ENCODE measurements around the gene WDR20.
"Not testable (repeated sequence)": the region's sequence is repeated elsewhere in the genome, so short reads cannot be mapped to it uniquely, and the experiment has no call there.

Gene WDR20

GRCh38 chr14:102243795-102244194 lies 104.1 kb downstream of the WDR20 start:
- not testable (repeated sequence) for H3K4me3 ChIP-seq (ENCODE audit: insufficient read depth, low read depth, low read length); H3K36me3 ChIP-seq (ENCODE audit: control insufficient read depth, insufficient read depth, low read length); H3K27me3 ChIP-seq (ENCODE audit: control insufficient read depth, insufficient read depth, low read length, poor library complexity, severe bottlenecking); H3K9me3 ChIP-seq (ENCODE audit: control insufficient read depth, low read length); H3K27ac ChIP-seq (ENCODE audit: insufficient read depth, low read depth, low read length, poor library complexity, severe bottlenecking); H3K4me1 ChIP-seq (ENCODE audit: control insufficient read depth, insufficient read depth, low read length)
- 95% methylated on average over 4 of the region's 4 CpGs for WGBS, 2 experiments

GRCh38 chr14:102246071-102246470 lies 106.4 kb downstream of the WDR20 start:
- no peak overlapping the region for H3K27ac ChIP-seq (ENCODE audit: insufficient read depth, low read depth, low read length, poor library complexity, severe bottlenecking)
- H3K4me3 ChIP-seq (ENCODE audit: insufficient read depth, low read depth, low read length): no peak overlapping the region
- no peaks in the 10 kb centered on the region for H3K27me3 ChIP-seq (ENCODE audit: control insufficient read depth, insufficient read depth, low read length, poor library complexity, severe bottlenecking)
- peaks cover 4% of the 10 kb centered on the region for H3K4me1 ChIP-seq (ENCODE audit: control insufficient read depth, insufficient read depth, low read length)
- H3K9me3 ChIP-seq (ENCODE audit: control insufficient read depth, low read length): no peaks in the 10 kb centered on the region
- whole genome bisulfite sequencing, 2 experiments: 82 to 88% methylated on average over 9 of the region's 9 CpGs
- H3K36me3 ChIP-seq (ENCODE audit: control insufficient read depth, insufficient read depth, low read length): no peaks in the 10 kb centered on the region

GRCh38 chr14:102248121-102248520 lies 108.4 kb downstream of the WDR20 start:
- WGBS, 2 experiments: 33% methylated on average over 8 of the region's 8 CpGs
- Histone ChIP-seq H3K36me3 (ENCODE audit: control insufficient read depth, insufficient read depth, low read length) (no peaks in the 10 kb centered on the region), H3K4me3 (ENCODE audit: insufficient read depth, low read depth, low read length) (no peak overlapping the region), H3K27ac (ENCODE audit: insufficient read depth, low read depth, low read length, poor library complexity, severe bottlenecking) (no peak overlapping the region), H3K9me3 (ENCODE audit: control insufficient read depth, low read length) (no peaks in the 10 kb centered on the region), H3K4me1 (ENCODE audit: control insufficient read depth, insufficient read depth, low read length) (peaks cover 4% of the 10 kb centered on the region), H3K27me3 (ENCODE audit: control insufficient read depth, insufficient read depth, low read length, poor library complexity, severe bottlenecking) (no peaks in the 10 kb centered on the region)

GRCh38 chr14:102249041-102249440 lies 109.3 kb downstream of the WDR20 start:
- H3K4me1 ChIP-seq (ENCODE audit: control insufficient read depth, insufficient read depth, low read length): peaks cover 4% of the 10 kb centered on the region
- no peak overlapping the region for H3K27ac ChIP-seq (ENCODE audit: insufficient read depth, low read depth, low read length, poor library complexity, severe bottlenecking)
- WGBS, 2 experiments: 95 to 96% methylated on average over 12 of the region's 12 CpGs
- H3K27me3 ChIP-seq (ENCODE audit: control insufficient read depth, insufficient read depth, low read length, poor library complexity, severe bottlenecking): no peaks in the 10 kb centered on the region
- no peaks in the 10 kb centered on the region for H3K36me3 ChIP-seq (ENCODE audit: control insufficient read depth, insufficient read depth, low read length)
- no peak overlapping the region for H3K4me3 ChIP-seq (ENCODE audit: insufficient read depth, low read depth, low read length)
- no peaks in the 10 kb centered on the region for H3K9me3 ChIP-seq (ENCODE audit: control insufficient read depth, low read length)

GRCh38 chr14:102249981-102250380 lies 110.3 kb downstream of the WDR20 start:
- Histone ChIP-seq H3K27me3 (ENCODE audit: control insufficient read depth, insufficient read depth, low read length, poor library complexity, severe bottlenecking) (no peaks in the 10 kb centered on the region), H3K4me1 (ENCODE audit: control insufficient read depth, insufficient read depth, low read length) (peaks cover 4% of the 10 kb centered on the region)
- 89 to 100% methylated on average over 6 of the region's 6 CpGs for WGBS, 2 experiments

GRCh38 chr14:102250636-102251035 lies 110.9 kb downstream of the WDR20 start:
- Histone ChIP-seq H3K27me3 (ENCODE audit: control insufficient read depth, insufficient read depth, low read length, poor library complexity, severe bottlenecking) (no peaks in the 10 kb centered on the region), H3K27ac (ENCODE audit: insufficient read depth, low read depth, low read length, poor library complexity, severe bottlenecking) (no peak overlapping the region), H3K9me3 (ENCODE audit: control insufficient read depth, low read length) (no peaks in the 10 kb centered on the region), H3K4me3 (ENCODE audit: insufficient read depth, low read depth, low read length) (no peak overlapping the region), H3K4me1 (ENCODE audit: control insufficient read depth, insufficient read depth, low read length) (peaks cover 4% of the 10 kb centered on the region), H3K36me3 (ENCODE audit: control insufficient read depth, insufficient read depth, low read length) (no peaks in the 10 kb centered on the region)
- 95 to 96% methylated on average over 15 of the region's 15 CpGs for whole genome bisulfite sequencing, 2 experiments

More at GRCh38 chr14:102249981-102250380, 110.3 kb downstream of the WDR20 start:
- H3K36me3 ChIP-seq (ENCODE audit: control insufficient read depth, insufficient read depth, low read length): no peaks in the 10 kb centered on the region
- no peak overlapping the region for H3K4me3 ChIP-seq (ENCODE audit: insufficient read depth, low read depth, low read length)
- H3K9me3 ChIP-seq (ENCODE audit: control insufficient read depth, low read length): no peaks in the 10 kb centered on the region
- no peak overlapping the region for H3K27ac ChIP-seq (ENCODE audit: insufficient read depth, low read depth, low read length, poor library complexity, severe bottlenecking)

GRCh38 chr14:102251161-102251560 lies 111.5 kb downstream of the WDR20 start:
- 94% methylated on average over 5 to 8 of the region's 8 CpGs for WGBS, 2 experiments
- Histone ChIP-seq H3K4me3 (ENCODE audit: insufficient read depth, low read depth, low read length) (no peak overlapping the region), H3K27me3 (ENCODE audit: control insufficient read depth, insufficient read depth, low read length, poor library complexity, severe bottlenecking) (no peaks in the 10 kb centered on the region), H3K27ac (ENCODE audit: insufficient read depth, low read depth, low read length, poor library complexity, severe bottlenecking) (no peak overlapping the region), H3K36me3 (ENCODE audit: control insufficient read depth, insufficient read depth, low read length) (no peaks in the 10 kb centered on the region), H3K4me1 (ENCODE audit: control insufficient read depth, insufficient read depth, low read length) (peaks cover 4% of the 10 kb centered on the region), H3K9me3 (ENCODE audit: control insufficient read depth, low read length) (no peaks in the 10 kb centered on the region)

- H3K9me3 ChIP-seq (ENCODE audit: control insufficient read depth, low read length): no peaks in the 10 kb centered on the region
- no peaks in the 10 kb centered on the region for H3K4me1 ChIP-seq (ENCODE audit: control insufficient read depth, insufficient read depth, low read length)
- no peaks in the 10 kb centered on the region for H3K36me3 ChIP-seq (ENCODE audit: control insufficient read depth, insufficient read depth, low read length)
- H3K27me3 ChIP-seq (ENCODE audit: control insufficient read depth, insufficient read depth, low read length, poor library complexity, severe bottlenecking): no peaks in the 10 kb centered on the region
- 94 to 95% methylated on average over 21 of the region's 21 CpGs for WGBS, 2 experiments
- H3K4me3 ChIP-seq (ENCODE audit: insufficient read depth, low read depth, low read length): no peak overlapping the region
- no peak overlapping the region for H3K27ac ChIP-seq (ENCODE audit: insufficient read depth, low read depth, low read length, poor library complexity, severe bottlenecking)
Observed at GRCh38 chr14:102252834-102253801, 113.4 kb downstream of the WDR20 start.

GRCh38 chr14:102255401-102256190 lies 115.9 kb downstream of the WDR20 start:
- Histone ChIP-seq H3K27me3 (ENCODE audit: control insufficient read depth, insufficient read depth, low read length, poor library complexity, severe bottlenecking) (no peaks in the 10 kb centered on the region), H3K36me3 (ENCODE audit: control insufficient read depth, insufficient read depth, low read length) (no peaks in the 10 kb centered on the region), H3K27ac (ENCODE audit: insufficient read depth, low read depth, low read length, poor library complexity, severe bottlenecking) (no peak overlapping the region), H3K4me1 (ENCODE audit: control insufficient read depth, insufficient read depth, low read length) (no peaks in the 10 kb centered on the region), H3K9me3 (ENCODE audit: control insufficient read depth, low read length) (no peaks in the 10 kb centered on the region), H3K4me3 (ENCODE audit: insufficient read depth, low read depth, low read length) (no peak overlapping the region)
- 87 to 89% methylated on average over 9 of the region's 9 CpGs for WGBS, 2 experiments

GRCh38 chr14:102256716-102257115 lies 117.0 kb downstream of the WDR20 start:
- H3K27me3 ChIP-seq (ENCODE audit: control insufficient read depth, insufficient read depth, low read length, poor library complexity, severe bottlenecking): no peaks in the 10 kb centered on the region
- no peaks in the 10 kb centered on the region for H3K4me1 ChIP-seq (ENCODE audit: control insufficient read depth, insufficient read depth, low read length)
- WGBS, 2 experiments: 89 to 90% methylated on average over 9 of the region's 9 CpGs
- H3K36me3 ChIP-seq (ENCODE audit: control insufficient read depth, insufficient read depth, low read length): no peaks in the 10 kb centered on the region
- H3K4me3 ChIP-seq (ENCODE audit: insufficient read depth, low read depth, low read length): no peak overlapping the region
- H3K27ac ChIP-seq (ENCODE audit: insufficient read depth, low read depth, low read length, poor library complexity, severe bottlenecking): no peak overlapping the region
- H3K9me3 ChIP-seq (ENCODE audit: control insufficient read depth, low read length): no peaks in the 10 kb centered on the region
